Keratinocyte (primary cell): ENCODE results near the gene TBXAS1. TPM values are rescaled to one million over a fixed set of nuclear protein-coding genes. Genes with fewer than 3 reads are reported as not detected.

Experiments
- DNase-seq: peaks from one replicate; pipeline ENCODE4 v3.0.0-alpha.2; 2011; ENCODE audit warnings: low read depth, missing footprints, low spot score
- FAIRE-seq: peaks from 2 replicates; lab custom pipeline; 2011; peaks lifted over from hg19 to GRCh38; lab: Jason Lieb, UNC
- H2AFZ ChIP-seq: 2 replicates; pipeline ENCODE4 v1.6.0; 2012; ENCODE audit warnings: low read length, control low read depth, inconsistent platforms; ENCODE audit not compliant: control insufficient read depth
- H3K27ac ChIP-seq: 2 replicates; pipeline ENCODE4 v1.5.1; 2011; ENCODE audit warnings: low read length; ENCODE audit not compliant: control insufficient read depth, insufficient read depth
- H3K27me3 ChIP-seq: 3 replicates; pipeline ENCODE4 v1.6.0; 2011; ENCODE audit warnings: low read length; ENCODE audit not compliant: control insufficient read depth, insufficient read depth; ENCODE audit errors: extremely low read depth
- H3K36me3 ChIP-seq, 2 experiments: 2 replicates in 1 of 2; 3 replicates in 1 of 2; pipeline ENCODE4 v1.5.1; 2011; ENCODE audit warnings: low read length in 2 of 2, mild to moderate bottlenecking in 1 of 2; ENCODE audit not compliant: control insufficient read depth in 2 of 2, insufficient read depth in 2 of 2; ENCODE audit errors: extremely low read depth in 1 of 2
- H3K4me1 ChIP-seq: 3 replicates; pipeline ENCODE4 v1.5.1; 2011; ENCODE audit warnings: low read length; ENCODE audit not compliant: control insufficient read depth, insufficient read depth; ENCODE audit errors: extremely low read depth
- H3K4me2 ChIP-seq: 3 replicates; pipeline ENCODE4 v1.6.0; 2011; ENCODE audit warnings: low read depth, low read length; ENCODE audit not compliant: control insufficient read depth, insufficient read depth; ENCODE audit errors: extremely low read depth
- H3K4me3 ChIP-seq, 3 experiments: fragments of 200-600 bp in 1 of 3; sonication (generic) in 1 of 3; 2 replicates in 2 of 3; 3 replicates in 1 of 3; pipeline ENCODE4 v1.5.1; 2011 to 2016; ENCODE audit warnings: low read length in 3 of 3, mild to moderate bottlenecking in 3 of 3, control low read depth in 2 of 3, inconsistent platforms in 1 of 3, low read depth in 1 of 3, mixed read lengths in 1 of 3, mixed run types in 1 of 3, moderate library complexity in 1 of 3; ENCODE audit not compliant: control insufficient read depth in 2 of 3, insufficient read depth in 2 of 3; ENCODE audit errors: extremely low read depth in 1 of 3
- H3K79me2 ChIP-seq: 2 replicates; pipeline ENCODE4 v1.6.0; 2012; ENCODE audit warnings: low read length; ENCODE audit not compliant: control insufficient read depth, insufficient read depth
- H3K9ac ChIP-seq: 3 replicates; pipeline ENCODE4 v1.6.0; 2011; ENCODE audit warnings: low read length; ENCODE audit not compliant: control insufficient read depth, insufficient read depth; ENCODE audit errors: extremely low read depth
- H3K9me1 ChIP-seq: 3 replicates; pipeline ENCODE4 v1.6.0; 2011; ENCODE audit warnings: low read length; ENCODE audit not compliant: control insufficient read depth, insufficient read depth; ENCODE audit errors: extremely low read depth
- H3K9me3 ChIP-seq: 2 replicates; pipeline ENCODE4 v1.5.1; 2012; ENCODE audit warnings: low read depth, low read length; ENCODE audit not compliant: control insufficient read depth
- H4K20me1 ChIP-seq: 3 replicates; pipeline ENCODE4 v1.6.0; 2011; ENCODE audit warnings: low read length; ENCODE audit not compliant: control insufficient read depth, insufficient read depth; ENCODE audit errors: extremely low read depth
- CTCF ChIP-seq, 3 experiments: IDR thresholded peaks in 1 of 3; conservative IDR thresholded peaks in 1 of 3; optimal IDR thresholded peaks in 1 of 3; 2 replicates in 2 of 3; 3 replicates in 1 of 3; pipeline versions ENCODE3 to v1.5.1; 2011; ENCODE audit warnings: low read length in 3 of 3, mild to moderate bottlenecking in 3 of 3, moderate library complexity in 2 of 3, control low read depth in 1 of 3, inconsistent platforms in 1 of 3; ENCODE audit not compliant: insufficient read depth in 2 of 3; ENCODE audit errors: extremely low read depth in 1 of 3
- EZH2 ChIP-seq: IDR thresholded peaks from one replicate; pipeline ENCODE4 v1.6.1; 2012; ENCODE audit warnings: inconsistent platforms, mild to moderate bottlenecking, low read length, moderate library complexity
- dilution Hi-C: fragments of 300-500 bp; cut with MboI; formaldehyde crosslinking; loops from one replicate; pipeline ENCODE4 v1.7.0; 2020; ENCODE audit warnings: low sequenced_read_pairs; ENCODE audit not compliant: extremely low pct_ligation_motif_present
- polyA plus RNA-seq, 5 experiments: library from polyadenylated mRNA; depleted of rRNA in 3 of 5; stranded (reverse) in 3 of 5; stranded (forward) in 1 of 5; unstranded in 1 of 5; fragments of >200 nt; gene quantifications; 1 replicate in 1 of 5; 2 replicates in 3 of 5; 3 replicates in 1 of 5; pipeline versions ENCODE4 v1.2.1 to v1.2.3, GENCODE V29; 2011 to 2012; ENCODE audit warnings: missing spikeins in 2 of 5, low read depth in 1 of 5, low replicate concordance in 1 of 5

The TBXAS1 gene
- polyA plus RNA-seq, 1 donor (not counting 4 experiments of a cell fraction or from before 2014, with no cell fraction given): 2.9 TPM

GRCh38 chr7:140042386-140042670, 213.3 kb downstream of the TBXAS1 start:
- H3K9me1 ChIP-seq: no peaks in the 10 kb centered on the region
- H3K4me1 ChIP-seq: peaks cover 6% of the 10 kb centered on the region
- dilution Hi-C loops: no loop called here
- no peak overlapping the region for H3K4me2 ChIP-seq
- H4K20me1 ChIP-seq: no peaks in the 10 kb centered on the region
- no peaks in the 10 kb centered on the region for H3K9me3 ChIP-seq
- no peak overlapping the region for H2AFZ ChIP-seq
- no peaks in the 10 kb centered on the region for H3K27me3 ChIP-seq
- H3K27ac ChIP-seq: no peak overlapping the region
- TF ChIP-seq EZH2 (no peak), CTCF (optimal IDR thresholded peaks at IDR 0.05 in 1 of 3, IDR thresholded peaks at IDR 0.05 in 1 of 3, conservative IDR thresholded peaks at IDR 0.05 in 1 of 3; ENCODE audit: extremely low read depth in 1 of 3, insufficient read depth in 2 of 3, low read length in 3 of 3) (no peak)
- no peak for FAIRE-seq
- H3K36me3 ChIP-seq: peaks cover 13 to 31% of the 10 kb centered on the region in 2 experiments
- DNase-seq: no peak
- H3K79me2 ChIP-seq: no peaks in the 10 kb centered on the region
- no peak overlapping the region for H3K4me3 ChIP-seq
- H3K9ac ChIP-seq: no peak overlapping the region

GRCh38 chr7:140044251-140044650, 215.2 kb downstream of the TBXAS1 start:
- H3K4me3 ChIP-seq: no peak overlapping the region
- peaks cover 7% of the 10 kb centered on the region for H3K4me1 ChIP-seq
- peaks cover 8 to 24% of the 10 kb centered on the region in 2 experiments for H3K36me3 ChIP-seq
- peaks cover 4% of the 10 kb centered on the region for H3K79me2 ChIP-seq
- FAIRE-seq: no peak
- TF ChIP-seq EZH2 (no peak), CTCF (optimal IDR thresholded peaks at IDR 0.05 in 1 of 3, IDR thresholded peaks at IDR 0.05 in 1 of 3, conservative IDR thresholded peaks at IDR 0.05 in 1 of 3; ENCODE audit: extremely low read depth in 1 of 3, insufficient read depth in 2 of 3, low read length in 3 of 3) (no peak)
- no peak overlapping the region for H3K9ac ChIP-seq
- no peaks in the 10 kb centered on the region for H3K9me3 ChIP-seq
- H3K27me3 ChIP-seq: no peaks in the 10 kb centered on the region
- H2AFZ ChIP-seq: no peak overlapping the region
- no peak overlapping the region for H3K4me2 ChIP-seq
- dilution Hi-C loops: no loop called here
- no peak for DNase-seq
- H3K9me1 ChIP-seq: peaks cover 1% of the 10 kb centered on the region
- no peak overlapping the region for H3K27ac ChIP-seq
- no peaks in the 10 kb centered on the region for H4K20me1 ChIP-seq
